PC-9 (cell line): ENCODE results near the gene QSER1.

Source experiments
- CTCF ChIP-seq: fragments of 200-600 bp; sonication (generic); conservative IDR thresholded peaks from 2 replicates; pipeline ENCODE4 v1.6.1; 2017; ENCODE audit warnings: mixed run types, antibody characterized with exemption, mild to moderate bottlenecking, moderate library complexity
- EZH2 ChIP-seq: fragments of 200-600 bp; sonication (generic); IDR thresholded peaks from 2 replicates; pipeline ENCODE4 v1.8.0; 2017; ENCODE audit warnings: antibody characterized with exemption, low read depth

- TF ChIP-seq CTCF = no peak
- no peak for TF ChIP-seq EZH2
These were observed 28.0 kb downstream of the QSER1 start for GRCh38 chr11:32920570-32920969.
